ENCODE measurements around the gene UCK1. TPM values are rescaled to one million over a fixed set of nuclear protein-coding genes. Genes with fewer than 3 reads are reported as not detected.

The UCK1 gene
- total and polyA plus RNA-seq, 4 donors: 24.5 to 45.7 (median 32.0) TPM

DNA sequence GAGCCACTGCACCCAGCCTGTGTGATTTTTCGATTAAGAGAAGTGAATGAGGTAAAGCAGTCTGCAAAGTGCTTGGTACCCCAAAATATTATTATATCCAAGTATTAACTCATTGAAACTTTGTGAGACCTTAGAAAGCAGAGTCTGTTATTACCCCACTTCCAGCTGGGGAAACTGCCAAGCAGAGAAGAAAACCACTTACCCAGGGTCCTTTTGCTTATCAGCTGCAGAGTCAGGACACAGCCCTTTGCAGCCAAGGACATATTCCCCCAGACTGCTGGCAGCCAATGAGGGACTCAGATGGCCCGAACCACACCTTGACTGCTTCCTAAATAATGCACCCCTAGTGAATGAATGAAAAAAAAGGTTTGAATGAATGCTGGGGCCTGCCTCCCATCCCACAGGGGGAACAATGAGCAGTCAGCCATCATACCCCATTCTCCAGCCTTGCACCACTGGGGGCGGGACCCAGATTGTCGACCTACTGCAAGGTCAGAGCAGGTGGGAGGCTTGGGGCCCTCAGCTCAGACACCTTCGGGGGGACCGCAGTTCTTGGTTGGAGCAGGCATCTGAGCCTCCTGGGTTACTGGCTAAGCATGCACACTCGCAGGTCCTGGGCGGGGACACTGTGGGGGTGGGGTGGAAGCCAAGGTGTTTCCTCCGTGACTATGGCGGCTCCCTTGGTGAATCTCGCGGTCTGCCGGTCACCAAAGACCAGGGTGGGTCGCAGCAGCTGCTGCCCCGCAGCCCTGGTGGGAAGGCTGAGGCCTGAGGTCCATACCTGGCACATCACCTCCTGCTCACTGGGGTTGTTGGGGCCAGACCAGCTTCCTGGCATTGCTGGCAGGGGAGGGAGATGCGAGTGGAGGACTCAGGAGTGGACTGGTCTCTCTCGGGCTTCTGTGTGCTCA, 43.9 kb upstream of the UCK1 start:
- H3K27me3 ChIP-seq (ENCODE audit: control insufficient read depth in 1 of 2, insufficient read depth in 2 of 2, low read length in 1 of 2): no peaks in the 10 kb centered on the region
- intact Hi-C loops (cut with DNase I): no loop called here
- 94 to 95% methylated on average over 17 of the region's 17 CpGs for WGBS, 2 donors
- no peaks in the 10 kb centered on the region for H3K4me1 ChIP-seq (ENCODE audit: control insufficient read depth in 1 of 2, insufficient read depth in 2 of 2, low read length in 2 of 2)
- DNase-seq (peak in 1 of 2 donors; percentile 44), ATAC-seq (ENCODE audit: low FRiP score) (no peak)
- no peak overlapping the region for H3K4me3 ChIP-seq (ENCODE audit: low read length in 2 of 2)
- H3K27ac ChIP-seq (ENCODE audit: low read depth in 1 of 2, low read length in 2 of 2): no peak overlapping the region
- H3K36me3 ChIP-seq (ENCODE audit: control insufficient read depth in 1 of 2, insufficient read depth in 2 of 2, low read length in 1 of 2): peaks cover 0 to 5% of the 10 kb centered on the region in 2 donors
- H3K9me3 ChIP-seq (ENCODE audit: control insufficient read depth, low read length): no peaks in the 10 kb centered on the region

DNA sequence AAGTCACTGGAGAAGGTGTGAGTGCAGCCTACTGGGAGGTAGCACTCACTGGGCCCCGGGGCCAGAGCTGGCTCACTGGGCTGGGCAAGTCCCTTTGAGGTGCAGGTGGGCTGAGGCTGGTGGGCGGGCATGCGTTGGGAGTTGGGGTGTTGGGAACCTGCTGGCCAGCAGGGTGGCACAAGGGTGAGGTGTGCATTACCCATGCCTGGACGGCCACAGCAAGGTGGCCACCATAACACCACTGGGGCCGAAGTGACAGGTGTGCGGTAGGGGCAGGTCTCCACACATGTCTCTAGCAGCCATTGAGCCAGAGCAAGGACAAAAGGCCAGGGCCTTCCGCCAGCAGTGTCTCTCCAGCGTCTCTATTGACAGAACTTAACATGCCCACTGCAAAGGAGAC, 36.8 kb upstream of the UCK1 start:
- H3K4me3 ChIP-seq (ENCODE audit: low read length in 2 of 2): no peak overlapping the region
- H3K27me3 ChIP-seq (ENCODE audit: control insufficient read depth in 1 of 2, insufficient read depth in 2 of 2, low read length in 1 of 2): no peaks in the 10 kb centered on the region
- no peak overlapping the region for H3K27ac ChIP-seq (ENCODE audit: low read depth in 1 of 2, low read length in 2 of 2)
- no peaks in the 10 kb centered on the region for H3K9me3 ChIP-seq (ENCODE audit: control insufficient read depth, low read length)
- ATAC-seq (ENCODE audit: low FRiP score): peak; percentile 26
- DNase-seq: no peak
- intact Hi-C loops (cut with DNase I): no loop called here
- no peaks in the 10 kb centered on the region for H3K36me3 ChIP-seq (ENCODE audit: control insufficient read depth in 1 of 2, insufficient read depth in 2 of 2, low read length in 1 of 2)
- H3K4me1 ChIP-seq (ENCODE audit: control insufficient read depth in 1 of 2, insufficient read depth in 2 of 2, low read length in 2 of 2): no peaks in the 10 kb centered on the region
- WGBS, 2 donors: 96 to 99% methylated on average over 8 of the region's 8 CpGs

DNA sequence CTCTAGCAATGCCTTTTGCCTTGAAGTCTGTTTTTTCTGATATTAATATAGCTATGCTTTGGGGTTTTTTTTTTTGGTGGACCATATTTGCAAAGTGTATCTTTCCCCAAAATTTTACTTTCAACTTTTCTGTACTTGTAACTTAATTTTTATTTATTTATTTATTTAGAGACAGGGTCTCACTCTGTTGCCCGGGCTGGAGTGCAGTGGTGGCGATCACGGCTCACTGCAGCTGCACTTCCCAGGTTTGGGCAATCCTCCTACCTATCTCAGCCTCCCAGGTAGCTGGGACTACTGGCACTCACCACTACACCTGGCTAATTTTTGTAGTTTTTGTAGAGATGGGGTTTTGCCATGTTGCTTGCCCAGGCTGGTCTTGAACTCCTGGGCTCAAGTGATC, 35.1 kb upstream of the UCK1 start:
- ATAC-seq (ENCODE audit: low FRiP score) (no peak), DNase-seq (no peak)
- Histone ChIP-seq H3K36me3 (ENCODE audit: control insufficient read depth in 1 of 2, insufficient read depth in 2 of 2, low read length in 1 of 2) (no peaks in the 10 kb centered on the region), H3K4me3 (ENCODE audit: low read length in 2 of 2) (no peak overlapping the region), H3K27me3 (ENCODE audit: control insufficient read depth in 1 of 2, insufficient read depth in 2 of 2, low read length in 1 of 2) (no peaks in the 10 kb centered on the region), H3K4me1 (ENCODE audit: control insufficient read depth in 1 of 2, insufficient read depth in 2 of 2, low read length in 2 of 2) (no peaks in the 10 kb centered on the region), H3K27ac (ENCODE audit: low read depth in 1 of 2, low read length in 2 of 2) (no peak overlapping the region), H3K9me3 (ENCODE audit: control insufficient read depth, low read length) (no peaks in the 10 kb centered on the region)
- WGBS, 2 donors: 97 to 98% methylated on average over 3 of the region's 3 CpGs
- intact Hi-C loops (cut with DNase I): no loop called here

DNA sequence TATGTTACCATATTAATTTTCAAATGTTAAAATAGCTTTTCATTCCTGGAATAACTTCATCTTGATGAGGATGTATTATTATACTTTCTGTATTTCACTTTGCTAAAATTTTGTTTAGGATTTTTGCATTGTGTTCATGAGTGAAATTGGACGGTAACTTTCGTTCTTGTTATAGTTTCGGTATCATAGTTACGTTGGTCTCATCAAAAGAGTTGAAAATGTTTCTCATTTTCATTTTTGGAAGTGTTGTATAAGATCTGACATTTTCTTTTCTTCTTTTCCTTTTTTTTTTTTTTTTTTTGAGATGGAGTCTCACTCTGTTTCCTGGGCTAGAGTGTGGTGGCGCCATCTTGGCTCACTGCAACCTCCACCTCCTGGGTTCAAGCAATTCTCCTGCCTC, 34.3 kb upstream of the UCK1 start:
- H3K36me3 ChIP-seq (ENCODE audit: control insufficient read depth in 1 of 2, insufficient read depth in 2 of 2, low read length in 1 of 2): no peaks in the 10 kb centered on the region
- H3K4me3 ChIP-seq (ENCODE audit: low read length in 2 of 2): no peak overlapping the region
- ATAC-seq (ENCODE audit: low FRiP score) (no peak), DNase-seq (no peak)
- no peak overlapping the region for H3K27ac ChIP-seq (ENCODE audit: low read depth in 1 of 2, low read length in 2 of 2)
- 94 to 95% methylated on average over 5 of the region's 5 CpGs for WGBS, 2 donors
- no peaks in the 10 kb centered on the region for H3K4me1 ChIP-seq (ENCODE audit: control insufficient read depth in 1 of 2, insufficient read depth in 2 of 2, low read length in 2 of 2)
- intact Hi-C loops (cut with DNase I): no loop called here
- H3K9me3 ChIP-seq (ENCODE audit: control insufficient read depth, low read length): no peaks in the 10 kb centered on the region
- no peaks in the 10 kb centered on the region for H3K27me3 ChIP-seq (ENCODE audit: control insufficient read depth in 1 of 2, insufficient read depth in 2 of 2, low read length in 1 of 2)

DNA sequence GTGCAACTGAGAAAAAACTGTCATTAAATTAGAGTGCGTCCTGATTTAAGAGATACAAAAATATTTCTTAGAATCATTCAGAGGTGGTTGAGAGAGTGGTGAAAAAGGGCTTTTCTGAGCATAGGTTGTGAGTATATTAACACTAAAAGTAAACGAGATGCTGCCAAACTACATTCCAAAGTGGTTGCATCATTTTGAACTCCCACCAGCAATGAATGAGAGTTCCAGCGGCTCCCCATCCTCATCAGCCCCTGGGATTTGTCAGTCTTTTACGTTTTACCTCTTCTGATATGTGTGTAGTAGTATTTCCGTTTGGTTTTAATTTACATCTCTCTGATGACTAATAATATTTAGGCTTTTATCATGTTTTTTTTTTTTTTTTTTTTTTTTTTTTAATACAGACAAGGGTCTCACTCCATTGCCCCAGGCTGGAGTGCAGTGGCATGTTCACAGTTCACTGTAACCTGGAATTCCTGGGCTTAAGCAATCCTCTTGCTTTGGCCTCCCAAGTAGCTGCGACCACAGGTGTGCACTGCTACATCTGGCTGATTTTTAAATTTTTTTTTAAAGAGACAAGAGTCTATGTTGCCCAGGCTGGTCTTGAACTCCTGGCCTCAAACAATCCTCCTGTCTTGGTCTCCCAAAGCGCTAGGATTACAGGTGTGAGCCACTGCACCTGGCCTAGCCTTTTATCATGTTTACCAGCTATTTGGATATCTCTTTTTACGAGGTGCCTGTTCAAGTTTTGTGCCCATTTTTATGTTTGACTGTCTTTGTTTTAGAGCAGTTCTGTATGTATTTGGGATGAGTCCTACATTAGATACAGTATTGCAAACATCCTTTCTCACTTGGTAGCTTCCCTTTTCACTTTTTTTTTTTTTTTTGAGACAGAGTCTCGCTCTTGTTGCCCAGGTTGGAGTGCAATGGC, 31.2 kb upstream of the UCK1 start:
- Histone ChIP-seq H3K27me3 (ENCODE audit: control insufficient read depth in 1 of 2, insufficient read depth in 2 of 2, low read length in 1 of 2) (no peaks in the 10 kb centered on the region), H3K36me3 (ENCODE audit: control insufficient read depth in 1 of 2, insufficient read depth in 2 of 2, low read length in 1 of 2) (no peaks in the 10 kb centered on the region), H3K4me3 (ENCODE audit: low read length in 2 of 2) (no peak overlapping the region), H3K9me3 (ENCODE audit: control insufficient read depth, low read length) (no peaks in the 10 kb centered on the region), H3K4me1 (ENCODE audit: control insufficient read depth in 1 of 2, insufficient read depth in 2 of 2, low read length in 2 of 2) (no peaks in the 10 kb centered on the region), H3K27ac (ENCODE audit: low read depth in 1 of 2, low read length in 2 of 2) (no peak overlapping the region)
- intact Hi-C loops (cut with DNase I): no loop called here
- DNase-seq: no peak
- WGBS, 2 donors: 51 to 54% methylated on average over 9 of the region's 9 CpGs
- no peak for ATAC-seq (ENCODE audit: low FRiP score)

DNA sequence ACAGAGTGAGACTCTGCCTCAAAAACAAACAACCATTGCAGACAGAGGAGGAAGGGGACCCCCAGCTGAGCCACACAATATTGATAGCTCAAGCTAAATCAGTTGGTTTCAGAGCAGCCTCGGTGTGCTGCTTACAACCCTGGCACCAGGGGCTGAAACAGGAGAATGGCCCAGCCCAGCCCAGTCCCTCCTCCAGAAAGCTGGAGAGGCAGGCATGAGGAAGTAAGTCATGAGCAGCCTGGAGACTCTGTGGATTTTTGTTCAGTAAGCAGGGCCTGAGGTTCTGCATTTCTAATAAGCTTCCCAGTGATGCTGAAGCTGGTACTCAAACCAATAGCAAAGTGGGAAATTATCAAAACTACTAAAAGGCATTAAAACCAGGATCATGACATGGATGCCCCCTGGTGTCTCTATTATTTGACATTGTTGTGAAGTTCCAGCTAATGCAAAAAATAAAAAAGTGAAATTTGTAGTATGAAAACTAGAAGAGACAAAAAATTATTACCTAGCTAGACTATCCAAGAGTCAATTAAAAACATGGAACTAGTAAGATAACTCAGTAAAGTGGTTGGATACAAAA, 28.4 kb upstream of the UCK1 start:
- no peaks in the 10 kb centered on the region for H3K9me3 ChIP-seq (ENCODE audit: control insufficient read depth, low read length)
- no peaks in the 10 kb centered on the region for H3K27me3 ChIP-seq (ENCODE audit: control insufficient read depth in 1 of 2, insufficient read depth in 2 of 2, low read length in 1 of 2)
- H3K27ac ChIP-seq (ENCODE audit: low read depth in 1 of 2, low read length in 2 of 2): no peak overlapping the region
- no peak for ATAC-seq (ENCODE audit: low FRiP score)
- no peak overlapping the region for H3K4me3 ChIP-seq (ENCODE audit: low read length in 2 of 2)
- DNase-seq: no peak
- H3K36me3 ChIP-seq (ENCODE audit: control insufficient read depth in 1 of 2, insufficient read depth in 2 of 2, low read length in 1 of 2): no peaks in the 10 kb centered on the region
- no peaks in the 10 kb centered on the region for H3K4me1 ChIP-seq (ENCODE audit: control insufficient read depth in 1 of 2, insufficient read depth in 2 of 2, low read length in 2 of 2)
- intact Hi-C loops (cut with DNase I): no loop called here
- WGBS, 2 donors: 69 to 71% methylated on average over 1 of the region's 1 CpG

DNA sequence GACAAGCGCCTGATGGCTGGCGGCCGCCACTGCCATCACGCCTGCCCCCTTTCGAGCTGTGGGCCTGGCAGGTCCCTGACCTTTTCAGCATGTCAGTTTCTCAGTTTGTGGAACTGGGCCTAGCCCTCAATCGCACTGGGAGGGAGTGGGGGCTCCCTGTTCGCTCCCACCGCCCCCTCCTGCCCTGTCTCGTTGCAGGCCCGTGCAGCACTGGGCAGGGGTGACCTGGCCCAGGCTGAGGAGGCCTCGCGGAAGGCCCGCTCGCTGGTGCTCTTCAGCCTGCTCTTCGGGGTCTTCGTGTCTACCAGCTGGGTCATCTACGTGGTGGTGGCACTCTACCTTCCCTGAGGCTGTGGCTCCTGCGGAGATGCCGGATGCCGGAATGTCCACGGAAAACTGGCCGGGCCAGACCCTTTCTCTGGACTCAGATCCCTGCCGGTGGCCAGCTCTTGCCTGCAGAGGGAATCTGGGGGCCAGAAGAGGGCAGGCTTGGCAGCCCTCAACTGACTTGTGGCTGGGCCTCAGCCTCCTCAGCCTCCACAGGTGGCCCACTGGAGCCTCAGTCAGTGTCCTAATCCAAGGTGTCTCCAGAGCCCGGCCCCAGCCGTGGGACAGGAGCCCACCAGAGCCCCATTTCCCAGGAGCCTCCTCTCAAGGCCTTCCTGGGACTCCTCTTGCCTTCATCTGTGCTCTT, 26.9 kb upstream of the UCK1 start:
- Histone ChIP-seq H3K4me3 (ENCODE audit: low read length in 2 of 2) (no peak overlapping the region), H3K27ac (ENCODE audit: low read depth in 1 of 2, low read length in 2 of 2) (no peak overlapping the region), H3K9me3 (ENCODE audit: control insufficient read depth, low read length) (no peaks in the 10 kb centered on the region), H3K27me3 (ENCODE audit: control insufficient read depth in 1 of 2, insufficient read depth in 2 of 2, low read length in 1 of 2) (no peaks in the 10 kb centered on the region), H3K36me3 (ENCODE audit: control insufficient read depth in 1 of 2, insufficient read depth in 2 of 2, low read length in 1 of 2) (no peaks in the 10 kb centered on the region), H3K4me1 (ENCODE audit: control insufficient read depth in 1 of 2, insufficient read depth in 2 of 2, low read length in 2 of 2) (no peaks in the 10 kb centered on the region)
- DNase-seq: no peak
- ATAC-seq (ENCODE audit: low FRiP score): no peak
- 92 to 95% methylated on average over 25 of the region's 25 CpGs for WGBS, 2 donors
- intact Hi-C loops (cut with DNase I): no loop called here

Measured in aorta (tissue), 5 donors.